Right renal cortex interstitium (tissue), 3 donors: ENCODE measurements around the gene FGFRL1. TPM values are rescaled to one million over a fixed set of nuclear protein-coding genes. Genes with fewer than 3 reads are reported as not detected.

ENCODE experiments used
- DNase-seq, 3 donors: peaks; one replicate each; pipeline ENCODE4 v3.0.0-alpha.2; 2013; ENCODE audit warnings: low read depth in 3 of 3, low spot score in 2 of 3
- polyA plus RNA-seq, 3 donors: library from polyadenylated mRNA; unstranded; fragments of 120-200 nt; gene quantifications; one replicate each; pipeline ENCODE4 v1.2.1, GENCODE V29; 2013; ENCODE audit not compliant: insufficient read length in 3 of 3

Gene FGFRL1
- polyA plus RNA-seq, 3 donors = 33.4 to 41.1 (median 36.0) TPM

- no peak for DNase-seq
Observed at GRCh38 chr4:1021386-1022050, 10.1 kb downstream of the FGFRL1 start.

DNA sequence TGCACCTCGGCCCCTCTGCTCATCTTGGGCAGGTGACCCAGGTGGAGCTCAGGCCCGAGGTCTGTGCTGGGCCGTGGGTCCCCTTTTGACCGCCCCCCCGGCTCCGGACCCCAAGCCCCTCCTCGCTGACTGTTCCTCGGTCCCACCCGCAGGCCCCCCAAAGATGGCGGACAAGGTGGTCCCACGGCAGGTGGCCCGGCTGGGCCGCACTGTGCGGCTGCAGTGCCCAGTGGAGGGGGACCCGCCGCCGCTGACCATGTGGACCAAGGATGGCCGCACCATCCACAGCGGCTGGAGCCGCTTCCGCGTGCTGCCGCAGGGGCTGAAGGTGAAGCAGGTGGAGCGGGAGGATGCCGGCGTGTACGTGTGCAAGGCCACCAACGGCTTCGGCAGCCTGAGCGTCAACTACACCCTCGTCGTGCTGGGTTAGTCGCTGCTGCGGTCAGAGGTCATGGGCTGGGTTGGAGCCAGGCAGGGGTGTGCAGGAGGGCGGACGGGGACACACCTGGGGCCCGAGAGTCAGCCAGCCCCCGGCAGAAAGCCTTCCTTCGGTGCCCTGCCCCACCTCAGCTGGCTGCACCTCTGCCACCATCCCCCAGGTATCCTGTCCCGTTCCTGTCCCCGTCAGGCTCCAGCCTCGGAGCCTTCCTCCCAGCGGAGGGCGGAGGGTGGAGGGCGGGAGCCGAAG, 10.8 kb downstream of the FGFRL1 start:
- no peak for DNase-seq

- DNase-seq = no peak
Observed at GRCh38 chr4:1022739-1023066, 11.3 kb downstream of the FGFRL1 start.

DNA sequence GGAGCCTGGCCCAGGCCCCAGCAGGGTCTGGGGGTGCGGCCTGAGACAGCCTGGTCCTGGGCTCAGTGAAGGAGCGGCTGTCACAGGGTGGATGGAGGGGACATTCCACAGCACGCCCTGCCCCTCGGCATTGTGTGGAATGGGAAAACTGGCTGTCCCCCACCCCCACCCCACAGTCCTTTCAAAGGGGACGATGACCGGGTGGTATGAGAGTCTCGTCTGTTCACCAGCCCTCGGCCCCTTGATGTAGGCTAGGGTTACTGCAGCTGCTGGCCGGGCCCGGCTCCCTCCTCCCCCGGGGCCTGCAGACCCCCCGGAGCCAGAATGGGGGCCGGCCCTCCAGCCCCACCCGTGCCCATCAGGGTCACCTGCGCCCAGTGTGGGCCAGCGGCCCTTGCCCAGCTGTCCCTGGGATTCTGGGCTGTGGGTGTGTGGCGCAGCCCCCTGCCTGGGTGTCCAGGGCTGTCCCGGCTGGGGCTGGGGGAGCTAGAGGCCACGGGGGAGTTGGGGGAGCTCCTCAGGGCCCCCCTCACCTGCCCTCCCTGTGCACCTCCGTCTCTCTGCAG, 11.7 kb downstream of the FGFRL1 start:
- no peak for DNase-seq

GRCh38 chr4:1023895-1024740, 12.7 kb downstream of the FGFRL1 start:
- no peak for DNase-seq

DNA sequence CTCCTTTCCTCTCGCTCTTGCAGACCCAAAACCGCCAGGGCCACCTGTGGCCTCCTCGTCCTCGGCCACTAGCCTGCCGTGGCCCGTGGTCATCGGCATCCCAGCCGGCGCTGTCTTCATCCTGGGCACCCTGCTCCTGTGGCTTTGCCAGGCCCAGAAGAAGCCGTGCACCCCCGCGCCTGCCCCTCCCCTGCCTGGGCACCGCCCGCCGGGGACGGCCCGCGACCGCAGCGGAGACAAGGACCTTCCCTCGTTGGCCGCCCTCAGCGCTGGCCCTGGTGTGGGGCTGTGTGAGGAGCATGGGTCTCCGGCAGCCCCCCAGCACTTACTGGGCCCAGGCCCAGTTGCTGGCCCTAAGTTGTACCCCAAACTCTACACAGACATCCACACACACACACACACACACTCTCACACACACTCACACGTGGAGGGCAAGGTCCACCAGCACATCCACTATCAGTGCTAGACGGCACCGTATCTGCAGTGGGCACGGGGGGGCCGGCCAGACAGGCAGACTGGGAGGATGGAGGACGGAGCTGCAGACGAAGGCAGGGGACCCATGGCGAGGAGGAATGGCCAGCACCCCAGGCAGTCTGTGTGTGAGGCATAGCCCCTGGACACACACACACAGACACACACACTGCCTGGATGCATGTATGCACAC, 13.6 kb downstream of the FGFRL1 start:
- no peak for DNase-seq

- no peak for DNase-seq
Observed at GRCh38 chr4:1026115-1026514, 14.7 kb downstream of the FGFRL1 start.

DNA sequence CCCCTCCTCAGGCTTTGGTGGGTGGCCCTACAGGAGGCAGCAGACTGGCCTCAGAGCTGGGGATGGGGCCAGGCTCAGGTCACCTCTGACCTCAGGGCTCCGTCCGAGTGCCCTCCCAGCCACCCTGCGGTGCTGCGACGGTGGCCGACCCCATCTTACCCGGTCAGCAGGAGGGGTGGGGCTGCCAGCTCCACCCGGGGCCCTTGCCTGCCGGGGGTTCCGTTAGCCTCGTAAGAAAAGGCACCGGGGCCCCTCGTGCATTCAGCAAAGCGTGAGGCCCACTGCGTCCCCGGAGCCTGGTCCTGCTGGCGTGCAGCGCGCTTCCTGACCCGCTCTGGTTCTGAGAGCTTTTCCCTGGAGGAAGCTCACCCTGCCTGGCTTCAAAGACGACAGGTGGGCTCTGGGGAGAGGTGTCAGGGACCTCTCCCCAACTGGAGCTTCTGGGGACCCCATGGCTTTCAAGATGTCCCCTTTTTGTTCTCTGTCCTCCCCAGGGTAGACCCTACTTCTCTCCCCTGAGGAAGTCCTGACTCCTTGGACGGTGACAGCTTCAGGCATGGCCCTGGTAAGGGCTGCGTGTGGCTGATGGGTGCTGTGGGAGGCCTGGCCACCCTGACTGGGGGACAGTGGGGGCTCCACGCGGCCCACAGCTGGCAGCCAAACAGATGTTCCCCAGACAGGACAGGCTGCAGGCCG, 15.9 kb downstream of the FGFRL1 start:
- DNase-seq = no peak

- no peak for DNase-seq
Observed at GRCh38 chr4:1027915-1028238, 16.5 kb downstream of the FGFRL1 start.

- DNase-seq = no peak
Observed at GRCh38 chr4:1028574-1029220, 17.3 kb downstream of the FGFRL1 start.

DNA sequence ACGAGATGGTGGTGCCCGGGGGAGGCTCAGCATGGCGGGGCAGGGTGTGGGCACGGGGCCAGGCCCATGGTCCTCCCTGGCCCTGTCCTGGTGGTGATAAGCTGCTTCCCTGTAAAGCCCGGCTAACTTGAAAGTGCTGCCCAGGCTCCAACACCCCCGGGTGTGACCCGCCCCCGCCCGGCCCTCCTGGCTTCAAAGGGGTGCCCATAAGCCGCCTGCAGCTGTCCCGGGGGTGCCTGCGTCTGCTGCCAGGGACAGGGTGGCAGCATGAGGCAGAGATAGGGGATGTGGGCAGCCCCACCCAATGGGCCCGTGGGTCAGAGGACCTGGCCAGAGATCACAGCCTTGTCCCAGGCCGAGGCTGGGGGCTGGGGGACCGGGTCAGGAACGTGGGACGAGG, 18.1 kb downstream of the FGFRL1 start:
- no peak for DNase-seq

- no peak for DNase-seq
Observed at GRCh38 chr4:1030031-1030430, 18.6 kb downstream of the FGFRL1 start.

DNA sequence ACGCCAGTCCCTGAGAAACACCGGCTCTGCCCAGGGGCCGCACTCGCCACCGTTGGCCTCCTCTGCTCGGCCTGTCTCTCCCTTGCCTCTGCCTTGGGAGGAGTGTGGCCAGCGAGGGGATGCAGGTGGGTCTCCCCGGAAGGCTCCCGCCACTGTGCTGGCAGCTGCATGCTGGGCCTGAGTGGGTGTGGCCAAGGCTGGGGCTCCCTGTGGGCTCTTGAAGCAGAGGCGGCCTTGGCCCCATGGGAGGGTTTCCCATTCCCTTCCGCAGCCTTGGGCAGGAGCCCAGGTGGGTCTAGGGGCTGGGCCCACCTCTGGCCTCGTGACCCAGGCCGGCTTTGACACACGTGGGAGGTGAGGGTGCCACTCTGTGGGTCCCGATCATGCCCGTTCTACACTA, 19.1 kb downstream of the FGFRL1 start:
- no peak for DNase-seq

DNA sequence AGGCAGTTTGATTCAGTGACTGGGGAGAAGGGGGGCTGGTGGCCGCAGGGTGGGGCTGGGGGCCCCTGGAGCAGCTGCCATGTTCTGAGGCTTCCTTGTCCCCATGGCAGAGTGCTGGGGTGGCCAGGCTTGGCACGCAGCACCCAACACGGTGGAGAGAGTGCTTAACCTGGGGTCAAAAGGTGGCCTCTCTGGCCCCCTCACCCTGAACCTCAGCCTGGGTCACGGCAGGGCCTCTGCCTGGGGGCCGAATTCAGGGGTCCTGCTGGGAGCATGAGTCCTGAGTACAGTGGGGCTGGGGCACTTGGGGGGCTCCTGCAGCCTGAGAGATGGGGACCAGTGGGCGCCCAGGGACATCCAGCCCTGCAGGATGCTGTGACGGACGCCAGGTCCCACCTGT, 19.9 kb downstream of the FGFRL1 start:
- no peak for DNase-seq

DNA sequence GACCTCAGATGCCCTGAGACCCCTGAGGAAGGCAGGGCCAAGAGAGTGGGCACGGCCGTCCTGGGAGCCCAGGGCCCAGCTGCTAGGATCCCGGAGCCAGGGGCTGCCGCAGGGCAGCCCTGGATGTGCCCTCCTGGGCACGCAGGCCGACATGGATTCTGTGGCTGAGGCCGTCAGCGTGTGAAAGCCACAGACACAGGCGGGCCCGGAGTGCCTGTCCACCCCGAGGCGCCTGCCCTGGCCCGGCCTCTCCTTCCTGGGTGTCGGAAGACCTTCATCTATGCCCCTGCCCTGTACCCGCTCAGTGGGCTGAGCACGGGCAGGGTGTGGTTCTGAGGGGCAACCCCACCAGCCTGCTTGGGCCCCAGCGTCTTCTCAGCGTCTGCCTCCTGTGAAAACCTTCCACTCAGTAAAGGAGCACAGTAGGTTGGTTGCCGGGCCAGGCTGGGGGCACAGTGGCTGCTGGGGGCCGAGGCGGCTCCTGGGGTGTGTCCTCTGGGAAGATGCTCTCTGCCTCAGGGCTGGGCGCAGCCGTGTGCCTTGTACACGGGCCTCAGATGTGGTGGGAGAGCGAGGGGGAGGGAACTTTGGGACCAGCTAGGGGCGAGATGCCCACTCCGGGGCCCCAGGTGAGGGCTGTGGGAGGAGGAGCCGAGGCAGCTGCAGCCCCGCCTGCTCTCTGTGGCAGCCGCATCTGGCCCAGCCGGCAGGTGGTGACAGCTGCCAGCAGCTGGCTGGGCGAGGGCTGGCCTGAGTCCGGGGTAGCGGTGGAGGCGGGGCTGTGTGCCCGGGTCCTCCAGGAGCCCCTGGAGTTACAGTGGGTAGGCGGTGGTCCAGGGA, 20.8 kb downstream of the FGFRL1 start:
- no peak for DNase-seq

DNA sequence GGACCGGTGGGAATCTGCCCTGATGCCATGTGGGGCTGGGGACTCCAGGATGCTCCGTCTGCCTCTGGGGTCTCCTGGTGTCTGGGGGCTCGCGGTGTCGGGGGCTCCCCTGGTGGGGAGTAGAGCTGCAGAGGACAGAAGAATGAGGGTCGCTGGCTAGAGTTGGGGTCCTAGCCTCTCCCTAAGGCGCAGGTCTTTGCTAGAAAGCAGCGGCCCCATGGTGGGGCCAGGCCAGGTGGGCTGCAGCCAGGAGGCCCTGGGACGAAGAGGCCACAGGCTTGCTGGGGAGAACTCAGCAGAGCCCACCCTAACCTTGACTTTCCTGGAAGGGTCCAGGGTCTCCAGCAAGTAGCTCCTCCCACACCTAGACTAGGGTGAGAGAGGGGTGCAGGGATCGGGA, 21.4 kb downstream of the FGFRL1 start:
- no peak for DNase-seq

- DNase-seq = no peak
Observed at GRCh38 chr4:1033840-1034551, 22.6 kb downstream of the FGFRL1 start.

DNA sequence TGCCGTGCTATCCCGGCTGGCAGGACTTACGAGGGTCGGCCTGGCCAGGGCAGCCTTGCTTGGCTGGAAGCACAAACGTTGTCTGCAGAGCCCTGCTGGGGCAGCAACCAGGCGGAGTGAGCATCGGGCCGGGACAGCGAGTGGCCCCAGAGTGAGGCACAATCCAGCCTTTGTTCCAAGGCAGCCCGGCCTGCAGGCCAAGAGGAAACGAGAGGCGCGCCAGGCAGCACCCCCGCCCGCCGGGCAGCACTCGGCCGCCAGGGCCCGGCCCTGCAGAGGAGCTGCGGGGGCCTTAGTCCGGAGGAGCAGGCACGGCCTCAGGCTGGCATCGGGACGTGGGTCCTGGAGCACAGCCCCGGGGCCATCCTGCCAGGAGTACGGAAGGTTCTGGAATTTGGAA, 24.1 kb downstream of the FGFRL1 start:
- DNase-seq = no peak

GRCh38 chr4:1036095-1036494, 24.7 kb downstream of the FGFRL1 start:
- DNase-seq = no peak
